ENCODE results near the gene TRIOBP.

TRIOBP gene

GRCh38 chr22:37664249-37665101, 32.4 kb upstream of the TRIOBP start:
- no peak for DNase-seq (ENCODE audit: low read depth)

- no peak for DNase-seq (ENCODE audit: low read depth)
Measured at GRCh38 chr22:37665487-37665886, 31.4 kb upstream of the TRIOBP start.

- no peak for DNase-seq (ENCODE audit: low read depth)
Measured at GRCh38 chr22:37669586-37669985, 27.3 kb upstream of the TRIOBP start.

- no peak for DNase-seq (ENCODE audit: low read depth)
Measured at GRCh38 chr22:37672206-37672919, 24.5 kb upstream of the TRIOBP start.

GRCh38 chr22:37672920-37673455, 23.9 kb upstream of the TRIOBP start:
- no peak for DNase-seq (ENCODE audit: low read depth)

GRCh38 chr22:37674248-37674647, 22.6 kb upstream of the TRIOBP start:
- no peak for DNase-seq (ENCODE audit: low read depth)

- DNase-seq (ENCODE audit: low read depth), result peak; percentile 44
Measured at GRCh38 chr22:37674951-37675929, 21.6 kb upstream of the TRIOBP start, which contains the start of gene LGALS1. Gene LGALS1 (plus strand): TSS chr22:37675636. CDS start chr22:37675703, 67 bp downstream.

- DNase-seq (ENCODE audit: low read depth), result no peak
Measured at GRCh38 chr22:37675930-37676735, 20.7 kb upstream of the TRIOBP start.

- DNase-seq (ENCODE audit: low read depth), result peak; percentile 89
Measured at GRCh38 chr22:37676736-37677492, 19.9 kb upstream of the TRIOBP start.

GRCh38 chr22:37677493-37677974, 19.3 kb upstream of the TRIOBP start:
- DNase-seq (ENCODE audit: low read depth), result no peak

GRCh38 chr22:37678372-37678771, 18.5 kb upstream of the TRIOBP start:
- no peak for DNase-seq (ENCODE audit: low read depth)

GRCh38 chr22:37679670-37680069, 17.2 kb upstream of the TRIOBP start:
- no peak for DNase-seq (ENCODE audit: low read depth)

- no peak for DNase-seq (ENCODE audit: low read depth)
Measured at GRCh38 chr22:37680191-37680851, 16.5 kb upstream of the TRIOBP start.

- DNase-seq (ENCODE audit: low read depth), result no peak
Measured at GRCh38 chr22:37681001-37681424, 15.8 kb upstream of the TRIOBP start.

- DNase-seq (ENCODE audit: low read depth), result peak; percentile 59
Measured at GRCh38 chr22:37681556-37682049, 15.2 kb upstream of the TRIOBP start.

GRCh38 chr22:37684803-37685615, 11.8 kb upstream of the TRIOBP start:
- no peak for DNase-seq (ENCODE audit: low read depth)

- peak; percentile 56 for DNase-seq (ENCODE audit: low read depth)
Measured at GRCh38 chr22:37686002-37686982, 10.6 kb upstream of the TRIOBP start, which contains the start of gene NOL12. Gene NOL12 (plus strand): TSS chr22:37686343. CDS start chr22:37686393, 50 bp downstream.
